H9 (cell line): ENCODE results near the gene CARD19. TPM values are rescaled to one million over a fixed set of nuclear protein-coding genes. Genes with fewer than 3 reads are reported as not detected.
"Not testable (repeated sequence)": the region's sequence is repeated elsewhere in the genome, so short reads cannot be mapped to it uniquely, and the experiment has no call there.

Experiments
- DNase-seq: peaks from one replicate; pipeline ENCODE4 v3.0.0-alpha.2; 2017
- H2AFZ ChIP-seq: one replicate; pipeline ENCODE4 v1.6.1; 2013; ENCODE audit warnings: mild to moderate bottlenecking, low read length, control low read depth, moderate library complexity
- H2AK5ac ChIP-seq: 2 replicates; pipeline ENCODE4 v1.6.1; 2013; ENCODE audit warnings: low read length, control low read depth, mixed read lengths; ENCODE audit not compliant: insufficient read length
- H2BK120ac ChIP-seq: one replicate; pipeline ENCODE4 v1.6.1; 2013; ENCODE audit warnings: low read depth, mild to moderate bottlenecking, low read length, control low read depth, inconsistent platforms; ENCODE audit not compliant: poor library complexity, severe bottlenecking
- H2BK12ac ChIP-seq: 2 replicates; pipeline ENCODE4 v1.6.1; 2013; ENCODE audit warnings: low read length, control low read depth, mixed read lengths, low read depth; ENCODE audit not compliant: insufficient read length
- H2BK15ac ChIP-seq: 2 replicates; pipeline ENCODE4 v1.6.1; 2013; ENCODE audit warnings: low read depth, low read length, control low read depth
- H2BK20ac ChIP-seq: one replicate; pipeline ENCODE4 v1.6.1; 2013; ENCODE audit warnings: low read depth, mild to moderate bottlenecking, low read length, control low read depth, inconsistent platforms; ENCODE audit not compliant: poor library complexity, severe bottlenecking
- H2BK5ac ChIP-seq: 2 replicates; pipeline ENCODE4 v1.6.1; 2013; ENCODE audit warnings: low read length, control low read depth, mixed read lengths; ENCODE audit not compliant: insufficient read length
- H3K14ac ChIP-seq: 2 replicates; pipeline ENCODE4 v1.6.1; 2013; ENCODE audit warnings: low read length, control low read depth; ENCODE audit not compliant: insufficient read depth
- H3K18ac ChIP-seq: 2 replicates; pipeline ENCODE4 v1.6.1; 2013; ENCODE audit warnings: low read depth, mild to moderate bottlenecking, mixed read lengths, low read length, control low read depth; ENCODE audit not compliant: insufficient read length
- H3K23ac ChIP-seq: 2 replicates; pipeline ENCODE4 v1.6.1; 2013; ENCODE audit warnings: low read length, control low read depth, mixed read lengths, low read depth; ENCODE audit not compliant: insufficient read length
- H3K23me2 ChIP-seq: 2 replicates; pipeline ENCODE4 v1.6.1; 2013; ENCODE audit warnings: low read depth, mild to moderate bottlenecking, mixed read lengths, low read length, control low read depth; ENCODE audit not compliant: insufficient read length, poor library complexity, severe bottlenecking
- H3K27ac ChIP-seq: 2 replicates; pipeline ENCODE4 v1.5.1; 2013; ENCODE audit warnings: low read length, control low read depth, mixed read lengths, low read depth; ENCODE audit not compliant: insufficient read length
- H3K27me3 ChIP-seq: 2 replicates; pipeline ENCODE4 v1.6.1; 2013; ENCODE audit warnings: low read length, control low read depth, inconsistent platforms; ENCODE audit not compliant: insufficient read depth
- H3K4ac ChIP-seq: 2 replicates; pipeline ENCODE4 v1.6.1; 2013; ENCODE audit warnings: low read depth, mild to moderate bottlenecking, control low read depth, inconsistent platforms, low read length, moderate library complexity
- H3K4me1 ChIP-seq: 2 replicates; pipeline ENCODE4 v1.6.1; 2013; ENCODE audit warnings: low read length, control low read depth, inconsistent platforms; ENCODE audit not compliant: insufficient read depth
- H3K4me2 ChIP-seq: 2 replicates; pipeline ENCODE4 v1.6.1; 2013; ENCODE audit warnings: low read length, control low read depth, mixed read lengths; ENCODE audit not compliant: insufficient read length, insufficient read depth
- H3K56ac ChIP-seq: 2 replicates; pipeline ENCODE4 v1.6.1; 2013; ENCODE audit warnings: low read depth, mild to moderate bottlenecking, mixed read lengths, low read length, control low read depth; ENCODE audit not compliant: insufficient read length
- H3K79me1 ChIP-seq: 2 replicates; pipeline ENCODE4 v1.6.1; 2013; ENCODE audit warnings: low read depth, mild to moderate bottlenecking, moderate library complexity, low read length, control low read depth, inconsistent platforms; ENCODE audit not compliant: insufficient read depth, poor library complexity, severe bottlenecking
- H3K79me2 ChIP-seq: 2 replicates; pipeline ENCODE4 v1.6.1; 2013; ENCODE audit warnings: low read length, control low read depth, inconsistent platforms; ENCODE audit not compliant: insufficient read depth
- H3K9ac ChIP-seq: 2 replicates; pipeline ENCODE4 v1.6.1; 2013; ENCODE audit warnings: low read length, control low read depth, mixed read lengths; ENCODE audit not compliant: insufficient read length; ENCODE audit errors: extremely low read depth
- H3K9me3 ChIP-seq: one replicate; pipeline ENCODE4 v1.6.1; 2013; ENCODE audit warnings: low read depth, low read length, inconsistent platforms; ENCODE audit not compliant: control insufficient read depth
- H3T11ph ChIP-seq: one replicate; pipeline ENCODE4 v1.6.1; 2013; ENCODE audit warnings: mild to moderate bottlenecking, low read length, control low read depth, inconsistent platforms
- H4K20me1 ChIP-seq: one replicate; pipeline ENCODE4 v1.6.1; 2013; ENCODE audit not compliant: control insufficient read depth, insufficient read length, insufficient read depth
- H4K5ac ChIP-seq: 2 replicates; pipeline ENCODE4 v1.6.1; 2013; ENCODE audit warnings: low read depth, mild to moderate bottlenecking, mixed read lengths, low read length, control low read depth; ENCODE audit not compliant: insufficient read length
- H4K8ac ChIP-seq: replicated peaks from 2 replicates; pipeline ENCODE4 v1.6.1; 2013; ENCODE audit warnings: low read length, control low read depth, mixed read lengths, low read depth; ENCODE audit not compliant: insufficient read length
- H4K91ac ChIP-seq: 2 replicates; pipeline ENCODE4 v1.6.1; 2013; ENCODE audit warnings: low read depth, mild to moderate bottlenecking, moderate library complexity, mixed read lengths, low read length, control low read depth; ENCODE audit not compliant: insufficient read length
- H3K27ac Mint-ChIP-seq, 3 experiments: 2 replicates in 2 of 3; 3 replicates in 1 of 3; pipeline ENCODE4 v1.8.0; 2020 to 2021; ENCODE audit warnings: mixed read lengths in 3 of 3, mild to moderate bottlenecking in 1 of 3, moderate library complexity in 1 of 3
- H3K27me3 Mint-ChIP-seq: 2 replicates; pipeline ENCODE4 v1.8.0; 2021; ENCODE audit warnings: low read depth, mild to moderate bottlenecking, moderate library complexity, mixed read lengths
- H3K36me3 Mint-ChIP-seq, 3 experiments: 2 replicates in 2 of 3; 3 replicates in 1 of 3; pipeline ENCODE4 v1.8.0; 2020 to 2021; ENCODE audit warnings: low read depth in 3 of 3, mixed read lengths in 3 of 3; ENCODE audit not compliant: insufficient read depth in 1 of 3
- H3K4me1 Mint-ChIP-seq, 2 experiments: 2 replicates each; pipeline ENCODE4 v1.8.0; 2020; ENCODE audit warnings: mixed read lengths in 2 of 2
- H3K4me3 Mint-ChIP-seq, 2 experiments: 2 replicates in 1 of 2; 3 replicates in 1 of 2; pipeline ENCODE4 v1.8.0; 2020 to 2021; ENCODE audit warnings: mild to moderate bottlenecking in 2 of 2, mixed read lengths in 2 of 2, moderate library complexity in 1 of 2
- H3K9me3 Mint-ChIP-seq, 2 experiments: 2 replicates in 1 of 2; 3 replicates in 1 of 2; pipeline ENCODE4 v1.8.0; 2020; ENCODE audit warnings: mild to moderate bottlenecking in 2 of 2, mixed read lengths in 2 of 2, moderate library complexity in 1 of 2
- WGBS: extraction: QIAGEN DNeasy Blood & Tissue Kit; methylation state at CpG from one replicate; pipeline ENCODE4 v1.1.7; 2013; ENCODE audit warnings: missing lambda C conversion rate, low lambda C conversion rate, mixed read lengths; ENCODE audit not compliant: insufficient read length; ENCODE audit errors: extremely low coverage; 5-methylcytosine and 5-hydroxymethylcytosine counted together
- total RNA-seq: library from RNA; stranded (reverse); gene quantifications from 2 replicates; pipeline ENCODE4 v1.2.1, GENCODE V29; 2021
- TF ChIP-seq, protein P1 (sequence below): fragments of 200-600 bp; sonication (generic); conservative IDR thresholded peaks from 3 replicates; pipeline ENCODE4 v1.8.0; 2021; ENCODE audit warnings: antibody characterized with exemption, mild to moderate bottlenecking

CARD19 gene
- total RNA-seq, 1 experiment from 2014 or later = 21.4 TPM

DNA sequence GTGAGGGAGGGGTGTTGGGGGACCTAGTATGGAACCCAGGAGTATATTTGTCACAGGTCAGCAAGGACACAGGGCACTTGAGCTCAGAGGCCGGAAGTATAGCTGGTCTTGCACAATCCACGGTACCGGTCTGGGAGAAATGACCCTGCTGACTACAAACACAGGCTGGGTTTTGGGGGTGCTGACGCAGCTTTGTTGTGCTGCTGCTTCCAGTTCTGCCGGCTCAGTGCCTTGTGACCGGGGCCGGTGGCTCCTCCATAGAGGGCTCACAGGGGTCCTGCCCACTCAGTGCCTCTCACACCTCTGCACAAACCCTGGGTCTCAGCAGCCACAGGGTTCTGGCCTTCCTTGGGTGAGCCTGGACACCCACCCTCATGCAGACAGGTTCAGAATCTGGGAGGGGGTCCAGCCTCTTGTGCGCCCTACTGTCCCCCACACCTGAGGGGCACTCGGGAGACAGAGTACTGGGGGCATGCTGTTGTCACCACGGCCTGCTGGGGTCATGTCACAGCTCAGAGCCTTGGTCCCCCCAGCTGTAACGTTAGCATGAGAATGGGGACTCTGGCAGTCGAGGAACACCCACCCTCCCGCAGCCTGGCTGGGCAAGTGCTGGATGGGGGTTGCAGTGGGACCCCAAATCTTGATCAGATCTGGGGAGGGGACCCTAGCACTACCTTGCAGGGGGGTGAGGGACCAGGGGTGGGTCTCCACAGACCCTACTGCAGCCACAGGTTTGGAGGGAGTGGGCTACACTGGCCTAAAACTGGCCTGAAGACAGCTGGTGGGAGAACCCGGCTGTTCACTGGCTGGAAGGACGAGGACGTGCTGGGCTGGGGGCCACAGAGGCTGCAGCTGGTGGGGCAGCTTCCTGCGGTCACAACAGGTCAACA, 20.3 kb downstream of the CARD19 start:
- Histone ChIP-seq H3K56ac (no peak overlapping the region), H3K4ac (no peak overlapping the region), H3K23ac (no peak overlapping the region), H2BK20ac (no peak overlapping the region), H3K14ac (no peak overlapping the region; the same call in 1 of the 2 replicates), H3K27me3 (no peaks in the 10 kb centered on the region), H3K79me2 (no peaks in the 10 kb centered on the region), H3K23me2 (no peaks in the 10 kb centered on the region), H2BK120ac (no peak overlapping the region), H3K4me2 (no peak overlapping the region), H3K4me1 (no peaks in the 10 kb centered on the region), H3K18ac (peak overlapping the region; percentile 10), H3K9me3 (no peaks in the 10 kb centered on the region), H4K5ac (no peak overlapping the region), H4K20me1 (no peaks in the 10 kb centered on the region), H2AFZ (no peak overlapping the region), H2BK15ac (no peak overlapping the region), H3K9ac (no peak overlapping the region), H3K79me1 (no peaks in the 10 kb centered on the region), H4K91ac (no peak overlapping the region), H3K27ac (no peak overlapping the region), H4K8ac (no peak overlapping the region), H2BK12ac (no peak overlapping the region), H2BK5ac (no peak overlapping the region), H3T11ph (no peak overlapping the region), H2AK5ac (no peak overlapping the region)
- WGBS = no CpG with 5 or more reads among the region's 17 CpGs
- H3K4me1 Mint-ChIP-seq = peaks cover 18 to 28% of the 10 kb centered on the region in 2 experiments
- TF ChIP-seq, protein P1, sequence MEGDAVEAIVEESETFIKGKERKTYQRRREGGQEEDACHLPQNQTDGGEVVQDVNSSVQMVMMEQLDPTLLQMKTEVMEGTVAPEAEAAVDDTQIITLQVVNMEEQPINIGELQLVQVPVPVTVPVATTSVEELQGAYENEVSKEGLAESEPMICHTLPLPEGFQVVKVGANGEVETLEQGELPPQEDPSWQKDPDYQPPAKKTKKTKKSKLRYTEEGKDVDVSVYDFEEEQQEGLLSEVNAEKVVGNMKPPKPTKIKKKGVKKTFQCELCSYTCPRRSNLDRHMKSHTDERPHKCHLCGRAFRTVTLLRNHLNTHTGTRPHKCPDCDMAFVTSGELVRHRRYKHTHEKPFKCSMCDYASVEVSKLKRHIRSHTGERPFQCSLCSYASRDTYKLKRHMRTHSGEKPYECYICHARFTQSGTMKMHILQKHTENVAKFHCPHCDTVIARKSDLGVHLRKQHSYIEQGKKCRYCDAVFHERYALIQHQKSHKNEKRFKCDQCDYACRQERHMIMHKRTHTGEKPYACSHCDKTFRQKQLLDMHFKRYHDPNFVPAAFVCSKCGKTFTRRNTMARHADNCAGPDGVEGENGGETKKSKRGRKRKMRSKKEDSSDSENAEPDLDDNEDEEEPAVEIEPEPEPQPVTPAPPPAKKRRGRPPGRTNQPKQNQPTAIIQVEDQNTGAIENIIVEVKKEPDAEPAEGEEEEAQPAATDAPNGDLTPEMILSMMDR = no peak
- H3K9me3 Mint-ChIP-seq = no peaks in the 10 kb centered on the region
- no peaks in the 10 kb centered on the region; the same call in 1 of the 2 replicates for H3K27me3 Mint-ChIP-seq
- peak overlapping the region in 1 of 3 experiments; percentile 55; a peak in 1 of 7 replicates for H3K27ac Mint-ChIP-seq
- H3K4me3 Mint-ChIP-seq = no peak overlapping the region
- H3K36me3 Mint-ChIP-seq = 0 out of 7 replicates have a peak, but pooled peaks cover 0 to under 1% (median 0%) of the 10 kb centered on the region in 3 experiments
- DNase-seq = no peak

DNA sequence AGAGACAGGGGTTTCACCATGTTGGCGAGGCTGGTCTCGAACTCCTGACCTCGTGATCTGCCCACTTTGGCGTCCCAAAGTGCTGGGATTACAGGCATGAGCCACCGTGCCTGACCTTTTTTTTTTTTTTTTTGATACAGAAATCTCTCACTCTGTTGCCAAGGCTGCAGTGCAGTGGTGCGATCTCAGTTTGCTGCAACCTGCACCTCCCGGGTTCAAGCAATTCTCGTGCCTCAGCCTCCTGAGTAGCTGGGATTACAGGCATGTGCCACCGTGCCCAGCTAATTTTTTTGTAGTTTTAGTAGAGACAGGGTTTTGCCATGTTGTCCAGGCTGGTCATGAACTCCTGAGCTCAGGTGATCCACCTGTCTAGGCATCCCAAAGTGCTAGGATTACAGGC, 21.5 kb downstream of the CARD19 start:
- H3K79me2 ChIP-seq, H2BK12ac ChIP-seq: not testable (repeated sequence)
- H3K4me1 Mint-ChIP-seq = peaks cover 18 to 28% of the 10 kb centered on the region in 2 experiments

More for the DNA sequence above, 21.5 kb downstream of the CARD19 start:
- not testable (repeated sequence) for H4K8ac ChIP-seq, H3K4me1 ChIP-seq, H3K14ac ChIP-seq, H2AK5ac ChIP-seq, H3K4me3 Mint-ChIP-seq, H3K4me2 ChIP-seq, H3K27ac Mint-ChIP-seq, DNase-seq, H3K18ac ChIP-seq, H3K27me3 ChIP-seq, H3K79me1 ChIP-seq, H4K91ac ChIP-seq, H2BK15ac ChIP-seq, H3K27ac ChIP-seq, H3K23me2 ChIP-seq, H4K20me1 ChIP-seq, H3K9me3 ChIP-seq, H2BK20ac ChIP-seq, H2BK120ac ChIP-seq, H3K9ac ChIP-seq, H3K56ac ChIP-seq, H2AFZ ChIP-seq, H3K9me3 Mint-ChIP-seq, H3K27me3 Mint-ChIP-seq, H3T11ph ChIP-seq, H3K23ac ChIP-seq, H2BK5ac ChIP-seq, H4K5ac ChIP-seq, H3K36me3 Mint-ChIP-seq, H3K4ac ChIP-seq
- no CpG with 5 or more reads among the region's 9 CpGs for WGBS
